K562 (cell line): ENCODE data around the gene KCNK10. TPM values are rescaled to one million over a fixed set of nuclear protein-coding genes. Genes with fewer than 3 reads are reported as not detected.

Experiments
- ATAC-seq: fragments of 200-7000 bp; cut with Tn5 transposase; 3 replicates; pipeline ENCODE4 v1.9.1; 2020; ENCODE audit warnings: moderate library complexity
- BruUV-seq: library from RNA; stranded (reverse); fragments of 400-500 nt; replicated peaks from 2 replicates; lab custom pipeline; 2021; lab: Mats Ljungman, UMichigan
- CTCF ChIA-PET: fragments of 300-600 bp; formaldehyde crosslinking; extraction: SDS; loops from one replicate; lab custom pipeline; 2021; ENCODE audit warnings: low intra/inter-chr PET ratio; lab: Yijun Ruan, JAX
- POLR2A ChIA-PET: fragments of 300-600, 350-650 bp; sonication (Branson Sonifier 250); formaldehyde crosslinking; extraction: SDS; loops from one replicate; lab custom pipeline; 2021; ENCODE audit warnings: antibody characterized with exemption, inconsistent platforms; lab: Yijun Ruan, JAX
- DNase-seq, 4 experiments: peaks; one replicate each; pipeline versions ENCODE4 v3.0.0 to v3.0.0-alpha.2; 2011 to 2018; ENCODE audit warnings: low spot score in 3 of 4, mixed read lengths in 3 of 4; ENCODE audit errors: extremely low read depth in 1 of 4
- FAIRE-seq: peaks from 2 replicates; lab custom pipeline; 2011; peaks lifted over from hg19 to GRCh38; lab: Jason Lieb, UNC
- H2AFZ ChIP-seq: 2 replicates; pipeline ENCODE4 v1.6.0; 2011; ENCODE audit warnings: low read depth, low read length, control low read depth, inconsistent platforms
- H3K27ac ChIP-seq: fragments of 200-600 bp; 3 replicates; pipeline ENCODE4 v1.8.0; 2011; ENCODE audit warnings: low read depth, mild to moderate bottlenecking, control low read depth, inconsistent platforms, low read length, moderate library complexity, mixed read lengths; ENCODE audit errors: extremely low read depth
- H3K27me3 ChIP-seq, 2 experiments: fragments of 300-600 bp in 1 of 2; 2 replicates in 1 of 2; 3 replicates in 1 of 2; pipeline versions ENCODE4 v1.6.0 to v1.8.0; 2011; ENCODE audit warnings: inconsistent platforms in 2 of 2, low read length in 2 of 2, mild to moderate bottlenecking in 1 of 2, mixed read lengths in 1 of 2, moderate library complexity in 1 of 2; ENCODE audit not compliant: control insufficient read depth in 2 of 2, insufficient read depth in 2 of 2
- H3K36me3 ChIP-seq: fragments of 300-600 bp; 3 replicates; pipeline ENCODE4 v1.8.0; 2011; ENCODE audit warnings: mild to moderate bottlenecking, low read length, inconsistent platforms; ENCODE audit not compliant: control insufficient read depth, insufficient read depth
- H3K4me1 ChIP-seq, 2 experiments: fragments of 200-600 bp in 1 of 2; replicated peaks in 1 of 2; 2 replicates in 1 of 2; 3 replicates in 1 of 2; pipeline versions ENCODE4 v1.5.1 to v1.8.0; 2011; ENCODE audit warnings: inconsistent platforms in 2 of 2, low read length in 2 of 2, mild to moderate bottlenecking in 1 of 2, mixed read lengths in 1 of 2, moderate library complexity in 1 of 2; ENCODE audit not compliant: control insufficient read depth in 2 of 2, insufficient read depth in 2 of 2
- H3K4me2 ChIP-seq: 2 replicates; pipeline ENCODE4 v1.6.1; 2011; ENCODE audit warnings: low read length, control low read depth, inconsistent platforms, mixed read lengths; ENCODE audit not compliant: insufficient read depth
- H3K4me3 ChIP-seq: fragments of 200-600 bp; sonication (generic), shearing (Covaris generic); 2 replicates; pipeline ENCODE4 v1.5.1; 2016; ENCODE audit warnings: control low read depth, inconsistent platforms
- H3K79me2 ChIP-seq: fragments of 200-600 bp; 3 replicates; pipeline ENCODE4 v1.8.0; 2011; ENCODE audit warnings: low read length, inconsistent platforms; ENCODE audit not compliant: control insufficient read depth, insufficient read depth
- H3K9ac ChIP-seq, 2 experiments: 2 replicates each; pipeline versions ENCODE4 v1.6.0 to v1.6.1; 2011; ENCODE audit warnings: low read depth in 2 of 2, low read length in 2 of 2, control low read depth in 1 of 2, inconsistent platforms in 1 of 2, mild to moderate bottlenecking in 1 of 2, mixed read lengths in 1 of 2; ENCODE audit not compliant: insufficient read depth in 1 of 2
- H3K9me1 ChIP-seq: one replicate; pipeline ENCODE4 v1.6.0; 2011; ENCODE audit warnings: inconsistent platforms, mild to moderate bottlenecking, low read length, moderate library complexity; ENCODE audit not compliant: control insufficient read depth, insufficient read depth
- H3K9me3 ChIP-seq: replicated peaks from 2 replicates; pipeline ENCODE4 v1.5.1; 2011; ENCODE audit warnings: low read depth, low read length, inconsistent platforms; ENCODE audit not compliant: control insufficient read depth, insufficient read depth
- H4K20me1 ChIP-seq: replicated peaks from 2 replicates; pipeline ENCODE4 v1.6.1; 2011; ENCODE audit warnings: low read length, inconsistent platforms, mixed read lengths; ENCODE audit not compliant: control insufficient read depth, insufficient read depth
- AFF4 ChIP-seq: sonication (generic); formaldehyde crosslinking; IDR thresholded peaks from 2 replicates; pipeline ENCODE4 v1.8.0; 2023; ENCODE audit warnings: mild to moderate bottlenecking, missing genetic modification reagents
- ARID3A ChIP-seq: IDR thresholded peaks from 2 replicates; pipeline ENCODE4 v1.6.1; 2012; ENCODE audit warnings: low read depth, low read length, improper control_type of control experiment, borderline replicate concordance
- BRD9 ChIP-seq: fragments of 450-650 bp; IDR thresholded peaks from 2 replicates; pipeline ENCODE4 v1.6.1; 2018; ENCODE audit warnings: low read depth; ENCODE audit not compliant: partially characterized antibody
- DDX20 ChIP-seq: fragments of 450-650 bp; IDR thresholded peaks from 2 replicates; pipeline ENCODE4 v1.6.1; 2016; ENCODE audit warnings: missing genetic modification characterization, low read depth, mild to moderate bottlenecking, missing compliant biosample characterization, moderate library complexity
- ETV6 ChIP-seq, 3 experiments: fragments of 150-350 bp in 1 of 3; sonication (generic) in 1 of 3; formaldehyde crosslinking in 1 of 3; IDR thresholded peaks; 2 replicates each; pipeline versions ENCODE4 v1.6.1 to v1.8.0; 2014 to 2022; ENCODE audit warnings: borderline replicate concordance in 2 of 3, low read depth in 2 of 3, antibody characterized with exemption in 1 of 3, low read length in 1 of 3, mild to moderate bottlenecking in 1 of 3, missing genetic modification reagents in 1 of 3
- HSF4 ChIP-seq: fragments of 250-450 bp; sonication (Bioruptor Pico); IDR thresholded peaks from 2 replicates; pipeline ENCODE4 v2.1.2; 2022; ENCODE audit warnings: mild to moderate bottlenecking, moderate library complexity, borderline replicate concordance
- POLR3G ChIP-seq: IDR thresholded peaks from 2 replicates; pipeline ENCODE4 v1.6.1; 2011; ENCODE audit not compliant: insufficient read length, insufficient replicate concordance; ENCODE audit errors: extremely low read depth
- RBM15 ChIP-seq: fragments of 200-400 bp; formaldehyde crosslinking; IDR thresholded peaks from 2 replicates; pipeline ENCODE4 v1.6.1; 2018; ENCODE audit warnings: mild to moderate bottlenecking, low read length, moderate library complexity; ENCODE audit not compliant: insufficient read depth
- ZNF75A ChIP-seq: fragments of 450-650 bp; formaldehyde crosslinking; IDR thresholded peaks from 2 replicates; pipeline ENCODE4 v1.4.0; 2020; ENCODE audit warnings: mild to moderate bottlenecking
- whole genome bisulfite sequencing: fragments of 100-300 bp; shearing (Covaris generic); methylation state at CpG from one replicate; pipeline ENCODE4 v1.1.6; 2016; ENCODE audit warnings: low coverage, mixed read lengths; ENCODE audit not compliant: insufficient coverage; ENCODE audit errors: missing lambda C conversion rate; 5-methylcytosine and 5-hydroxymethylcytosine counted together
- in situ Hi-C: fragments of 300-500 bp; cut with MboI; formaldehyde crosslinking; loops from 4 replicates; pipeline ENCODE4 v1.15.0; 2018; ENCODE audit warnings: inconsistent platforms, mixed read lengths
- intact Hi-C: fragments of 100-400 bp; cut with micrococcal nuclease; formaldehyde crosslinking; loops from 2 replicates; pipeline ENCODE4 v1.14.2; 2022
- polyA plus RNA-seq, 8 experiments: library from polyadenylated mRNA; depleted of rRNA in 4 of 8; stranded (reverse) in 5 of 8; unstranded in 3 of 8; fragments of >200 nt; fragmentation: Nextera tagmentation in 2 of 8; fragmentation: Illumina TruSeq in 1 of 8; extraction: Ambion mirVana in 2 of 8; extraction: Trizol in 1 of 8; gene quantifications; 2 replicates each; pipeline versions ENCODE4 v1.2.1 to v1.2.3, GENCODE V29; 2011 to 2014; ENCODE audit warnings: inconsistent platforms in 1 of 8, missing spikeins in 1 of 8
- total RNA-seq, 7 experiments: library from RNA; depleted of rRNA in 6 of 7; stranded (reverse); fragments of >200 nt in 6 of 7; fragmentation: Illumina TruSeq in 2 of 7; extraction: Trizol in 2 of 7; gene quantifications; 2 replicates each; pipeline versions ENCODE4 v1.2.1 to v1.2.3, GENCODE V29; 2011 to 2021; ENCODE audit warnings: low replicate concordance in 1 of 7
- TF ChIP-seq, protein P1 (sequence below): fragments of 450-650 bp; formaldehyde crosslinking; IDR thresholded peaks from 2 replicates; pipeline ENCODE4 v1.4.0; 2020; ENCODE audit warnings: mild to moderate bottlenecking, moderate library complexity

The KCNK10 gene
- total and polyA plus RNA-seq, 9 of the 15 experiments (the other 6 are each of a cell fraction or from before 2014, with no cell fraction given): not detected

GRCh38 chr14:88196925-88197324 lies 126.1 kb downstream of the KCNK10 start:
- in situ Hi-C loops (no loop called here), intact Hi-C loops (no loop called here)
- Histone ChIP-seq H3K4me2 (no peak overlapping the region), H3K36me3 (no peaks in the 10 kb centered on the region), H3K79me2 (no peaks in the 10 kb centered on the region), H3K27me3 (peaks cover 3 to 5% of the 10 kb centered on the region in 2 experiments; a peak in 3 of 5 replicates), H3K9me3 (no peaks in the 10 kb centered on the region), H3K9ac (no peak overlapping the region), H3K4me1 (no peaks in the 10 kb centered on the region), H3K27ac (no peak overlapping the region), H3K4me3 (no peak overlapping the region), H2AFZ (no peak overlapping the region), H3K9me1 (no peaks in the 10 kb centered on the region), H4K20me1 (no peaks in the 10 kb centered on the region)
- DNase-seq (no peak), FAIRE-seq (no peak), ATAC-seq (no peak)
- CTCF ChIA-PET: no interaction called here
- 0% methylated on average over 1 of the region's 1 CpG for WGBS
- POLR2A ChIA-PET: no interaction called here
- BruUV-seq: no TSS peak
- TF ChIP-seq RBM15 (no peak), ZNF75A (CRISPR knock-in tag) (no peak), HSF4 (no peak), POLR3G (no peak), AFF4 (CRISPR knock-in tag) (no peak), ETV6 (IDR thresholded peaks at IDR 0.05; ENCODE audit: borderline replicate concordance in 1 of 2, low read depth in 2 of 2, low read length in 1 of 2) (no peak), ETV6 (CRISPR knock-in tag; IDR thresholded peaks at IDR 0.05; ENCODE audit: borderline replicate concordance) (no peak), ARID3A (no peak), BRD9 (no peak), DDX20 (tag) (no peak)
- TF ChIP-seq, protein P1, sequence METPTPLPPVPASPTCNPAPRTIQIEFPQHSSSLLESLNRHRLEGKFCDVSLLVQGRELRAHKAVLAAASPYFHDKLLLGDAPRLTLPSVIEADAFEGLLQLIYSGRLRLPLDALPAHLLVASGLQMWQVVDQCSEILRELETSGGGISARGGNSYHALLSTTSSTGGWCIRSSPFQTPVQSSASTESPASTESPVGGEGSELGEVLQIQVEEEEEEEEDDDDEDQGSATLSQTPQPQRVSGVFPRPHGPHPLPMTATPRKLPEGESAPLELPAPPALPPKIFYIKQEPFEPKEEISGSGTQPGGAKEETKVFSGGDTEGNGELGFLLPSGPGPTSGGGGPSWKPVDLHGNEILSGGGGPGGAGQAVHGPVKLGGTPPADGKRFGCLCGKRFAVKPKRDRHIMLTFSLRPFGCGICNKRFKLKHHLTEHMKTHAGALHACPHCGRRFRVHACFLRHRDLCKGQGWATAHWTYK (CRISPR knock-in tag): no peak
